ENCODE results near the gene TCN2. TPM values are rescaled to one million over a fixed set of nuclear protein-coding genes. Genes with fewer than 3 reads are reported as not detected.
A peak's percentile ranks its signal among the peaks of the same experiment; 100 is the strongest.

Gene TCN2
- total and polyA plus RNA-seq, 10 of the 15 experiments (the other 5 are each of a cell fraction or from before 2014, with no cell fraction given), result 5.4 to 21.8 (median 11.0) TPM

GRCh38 chr22:30646518-30647160 lies 39.7 kb downstream of the TCN2 start:
- RAD21 ChIA-PET (ENCODE audit: unreplicated experiment), result no interaction called here

GRCh38 chr22:30647536-30647935 lies 40.6 kb downstream of the TCN2 start:
- ATAC-seq (no peak), FAIRE-seq (no peak), DNase-seq (ENCODE audit: low read depth, low spot score) (no peak)
- in situ Hi-C loops (cut with MboI), result loop anchor here (25.0 kb wide), 1 partner anchor 265 kb away; no protein-coding TSS in a partner anchor
- H3K9ac ChIP-seq (ENCODE audit: control insufficient read depth, insufficient read depth, low read length), result no peak overlapping the region
- H3K9me3 ChIP-seq (replicated peaks; ENCODE audit: control insufficient read depth, insufficient read depth, low read length), result no peaks in the 10 kb centered on the region
- H3K79me2 ChIP-seq (ENCODE audit: control insufficient read depth, insufficient read depth, low read length), result no peaks in the 10 kb centered on the region
- H3K27ac ChIP-seq (ENCODE audit: control insufficient read depth, insufficient read depth), result no peak overlapping the region
- WGBS (ENCODE audit: insufficient coverage, insufficient replicate concordance, low lambda C conversion rate, missing lambda C conversion rate), result 89% methylated on average over 3 of the region's 3 CpGs
- H3K4me3 ChIP-seq, result no peak overlapping the region
- TF ChIP-seq REST (IDR thresholded peaks at IDR 0.05; ENCODE audit: low read depth, low read length), result no peak
- TF ChIP-seq SPI1 (IDR thresholded peaks at IDR 0.05; ENCODE audit: borderline replicate concordance, insufficient read depth, low read depth, low read length), result no peak
- TF ChIP-seq IKZF1 (conservative IDR thresholded peaks at IDR 0.05), result no peak
- TF ChIP-seq CHD1 (IDR thresholded peaks at IDR 0.05; ENCODE audit: low read depth, low read length), result no peak
- TF ChIP-seq ATF3 (IDR thresholded peaks at IDR 0.05; ENCODE audit: borderline replicate concordance, extremely low read depth, low read depth, low read length), result no peak
- no peak for TF ChIP-seq ZNF217 (IDR thresholded peaks at IDR 0.05)
- TF ChIP-seq ZNF207 (IDR thresholded peaks at IDR 0.05; ENCODE audit: borderline replicate concordance), result no peak
- no peak for TF ChIP-seq BRCA1 (IDR thresholded peaks at IDR 0.05; ENCODE audit: low read depth, low read length)
- TF ChIP-seq NFIC (IDR thresholded peaks at IDR 0.05; ENCODE audit: low read depth, low read length), result no peak
- TF ChIP-seq TAF1 (IDR thresholded peaks at IDR 0.05; ENCODE audit: borderline replicate concordance, low read depth, low read length), result no peak
- no peak overlapping the region for H3K4me2 ChIP-seq (ENCODE audit: control insufficient read depth, insufficient read depth)
- ChIA-PET POLR2A (interaction anchor here (0.6 kb wide), 1 partner anchor 12 kb away, joined by 6 read pairs; no protein-coding TSS in a partner anchor), CTCF (no interaction called here), RAD21 (ENCODE audit: unreplicated experiment) (no interaction called here), SMC1A (ENCODE audit: uncharacterized antibody, unreplicated experiment) (no interaction called here)
- no TSS peak for BruUV-seq (replicated peaks)
- peaks cover 11% of the 10 kb centered on the region for H3K4me1 ChIP-seq (ENCODE audit: control insufficient read depth, insufficient read depth, low read length)
- H3K36me3 ChIP-seq (ENCODE audit: control insufficient read depth in 2 of 2, insufficient read depth in 2 of 2, low read length in 1 of 2), result no peaks in the 10 kb centered on the region; a peak in 2 of 4 replicates
- intact Hi-C loops (cut with micrococcal nuclease; ENCODE audit: unreplicated experiment), result no loop called here
- H2AFZ ChIP-seq (ENCODE audit: control insufficient read depth, low read depth, low read length), result no peak overlapping the region
- H4K20me1 ChIP-seq (ENCODE audit: control insufficient read depth, insufficient read depth), result no peaks in the 10 kb centered on the region
- H3K27me3 ChIP-seq (replicated peaks in 1 of 2; ENCODE audit: control insufficient read depth in 2 of 2, insufficient read depth in 2 of 2, low read length in 1 of 2), result no peaks in the 10 kb centered on the region

More at GRCh38 chr22:30646518-30647160, 39.7 kb downstream of the TCN2 start:
- no peak for TF ChIP-seq POLR2AphosphoS2 (IDR thresholded peaks at IDR 0.05; ENCODE audit: low read depth, low read length)
- 0 out of 4 replicates have a peak, but pooled peaks of 1 of the 2 experiments have one; percentile 19 for TF ChIP-seq SRF (IDR thresholded peaks at IDR 0.05; ENCODE audit: low read depth in 2 of 2, low read length in 2 of 2)
- Histone ChIP-seq H3K4me1 (ENCODE audit: control insufficient read depth, insufficient read depth, low read length) (peaks cover 11% of the 10 kb centered on the region), H3K9ac (ENCODE audit: control insufficient read depth, insufficient read depth, low read length) (no peak overlapping the region), H3K27me3 (replicated peaks in 1 of 2; ENCODE audit: control insufficient read depth in 2 of 2, insufficient read depth in 2 of 2, low read length in 1 of 2) (no peaks in the 10 kb centered on the region), H4K20me1 (ENCODE audit: control insufficient read depth, insufficient read depth) (no peaks in the 10 kb centered on the region), H3K27ac (ENCODE audit: control insufficient read depth, insufficient read depth) (no peak overlapping the region), H3K36me3 (ENCODE audit: control insufficient read depth in 2 of 2, insufficient read depth in 2 of 2, low read length in 1 of 2) (no peaks in the 10 kb centered on the region; a peak in 2 of 4 replicates), H2AFZ (ENCODE audit: control insufficient read depth, low read depth, low read length) (no peak overlapping the region), H3K4me2 (ENCODE audit: control insufficient read depth, insufficient read depth) (no peak overlapping the region), H3K79me2 (ENCODE audit: control insufficient read depth, insufficient read depth, low read length) (no peaks in the 10 kb centered on the region), H3K9me3 (replicated peaks; ENCODE audit: control insufficient read depth, insufficient read depth, low read length) (no peaks in the 10 kb centered on the region), H3K4me3 (no peak overlapping the region)
- FAIRE-seq (no peak), ATAC-seq (no peak), DNase-seq (ENCODE audit: low read depth, low spot score) (no peak)
- in situ Hi-C loops (cut with MboI) (loop anchor here (25.0 kb wide), 1 partner anchor 266 kb away; no protein-coding TSS in a partner anchor), intact Hi-C loops (cut with micrococcal nuclease; ENCODE audit: unreplicated experiment) (no loop called here)
- WGBS (ENCODE audit: insufficient coverage, insufficient replicate concordance, low lambda C conversion rate, missing lambda C conversion rate), result 74% methylated on average over 25 of the region's 25 CpGs
- ChIA-PET CTCF (interaction anchor here (1.5 kb wide), 1 partner anchor 108 kb away, joined by 8 read pairs; no protein-coding TSS in a partner anchor), POLR2A (interaction anchor here (0.5 to 1.1 kb wide), 3 partner anchors 10 to 24 kb away, joined by 3 to 5 read pairs (median 3); partner anchors contain the start of gene SLC35E4), SMC1A (ENCODE audit: uncharacterized antibody, unreplicated experiment) (no interaction called here)
- no TSS peak for BruUV-seq (replicated peaks)

Data from GM12878 (cell line).